Stimulated activated CD8-positive, alpha-beta memory T cell treated with anti-CD3 and anti-CD28 coated beads, Interleukin-15, amount 100 ng/mL, for 4 hours (primary cell): Measurements from ENCODE around the gene MORN1.

Source experiments
- DNase-seq, 2 donors: peaks; one replicate each; pipeline ENCODE4 v3.0.0-alpha.2; 2020; ENCODE audit warnings: low read depth in 2 of 2

MORN1 gene

DNA sequence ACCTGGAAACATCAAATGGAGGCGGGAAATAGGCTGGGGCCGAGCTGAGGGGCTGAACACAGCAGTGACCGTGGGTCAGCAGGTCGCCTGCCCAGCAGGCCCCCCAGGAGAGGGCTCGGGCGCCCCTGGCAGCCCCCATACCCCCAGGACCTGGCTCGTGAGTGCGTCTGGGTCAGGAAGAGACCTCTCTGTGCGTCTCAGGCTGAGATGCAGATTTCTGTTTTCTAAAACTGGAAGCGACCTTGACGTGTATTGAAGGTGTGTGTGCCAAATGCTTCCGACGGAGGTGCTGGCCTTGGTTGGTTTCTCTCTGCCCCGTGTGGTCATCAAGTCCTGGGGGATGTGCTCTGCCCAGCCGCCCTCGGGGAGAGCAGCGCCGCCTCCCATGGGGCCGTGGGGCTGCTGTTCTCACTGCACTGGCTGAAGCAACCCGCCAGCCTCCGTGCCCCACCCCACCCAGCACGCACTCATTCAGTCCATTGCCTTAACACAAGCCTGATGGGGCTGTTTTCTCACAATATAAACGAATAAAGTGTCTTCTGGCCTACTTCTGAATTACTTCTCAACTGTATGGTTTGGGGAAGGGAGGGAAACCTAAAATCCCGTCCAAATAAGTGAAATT lies 13.6 kb upstream of the MORN1 start:
- DNase-seq = no peak

DNA sequence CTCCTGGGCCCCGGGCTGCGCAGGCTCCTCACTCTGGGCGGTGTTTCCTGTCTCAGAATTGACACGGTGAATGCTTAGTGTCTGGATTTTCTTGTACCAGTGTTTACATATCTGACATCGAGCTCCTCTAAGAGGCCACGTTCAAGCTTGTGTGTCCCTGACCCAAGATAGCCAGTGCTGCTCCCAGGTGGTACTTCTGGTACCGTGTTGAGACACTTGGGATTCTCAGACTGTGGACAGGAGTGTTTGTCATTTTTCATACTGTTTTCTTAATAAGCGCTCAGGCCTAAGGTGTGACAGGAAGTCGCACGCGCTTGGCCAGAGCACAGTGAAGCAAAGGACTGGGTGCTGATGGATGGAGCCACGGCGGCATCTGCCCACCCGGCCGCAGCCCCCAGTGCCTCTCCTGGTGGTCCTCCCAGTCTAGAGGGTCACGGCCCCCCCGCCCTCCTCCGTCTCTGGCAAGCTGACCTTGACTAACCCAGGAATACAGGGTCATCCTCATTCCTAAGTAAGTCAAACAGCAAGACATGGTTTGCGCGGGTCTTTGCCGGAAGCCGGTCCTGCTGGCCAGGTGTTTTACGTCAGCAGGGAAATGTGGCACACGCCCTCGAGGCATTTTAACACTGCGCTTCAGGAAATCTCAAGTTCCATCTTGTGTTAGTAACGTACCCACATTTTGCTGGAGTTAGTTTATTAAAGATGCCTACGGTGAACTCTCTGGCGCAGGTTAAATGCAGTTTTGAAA lies 13.0 kb upstream of the MORN1 start:
- no peak for DNase-seq

DNA sequence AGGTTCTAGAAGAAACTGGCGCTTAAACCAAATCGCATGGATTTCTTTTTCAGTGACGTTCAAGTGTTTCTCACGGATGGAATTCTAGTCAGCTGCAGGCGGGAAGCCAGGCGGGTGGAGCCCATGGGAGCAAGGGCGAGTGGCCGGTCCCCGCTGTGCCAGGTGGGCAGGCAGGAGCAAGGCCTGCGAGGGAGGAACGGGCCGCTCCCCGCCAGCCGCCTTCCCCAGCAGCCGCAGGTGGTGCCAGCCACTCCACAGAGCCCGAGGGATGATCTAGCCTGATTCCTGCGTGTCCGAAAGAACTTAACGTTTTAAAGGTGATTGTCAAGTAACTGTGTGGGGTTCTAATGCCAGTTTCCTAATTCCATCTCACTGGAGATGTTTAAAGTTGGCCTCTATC lies 11.9 kb upstream of the MORN1 start:
- DNase-seq = no peak

DNA sequence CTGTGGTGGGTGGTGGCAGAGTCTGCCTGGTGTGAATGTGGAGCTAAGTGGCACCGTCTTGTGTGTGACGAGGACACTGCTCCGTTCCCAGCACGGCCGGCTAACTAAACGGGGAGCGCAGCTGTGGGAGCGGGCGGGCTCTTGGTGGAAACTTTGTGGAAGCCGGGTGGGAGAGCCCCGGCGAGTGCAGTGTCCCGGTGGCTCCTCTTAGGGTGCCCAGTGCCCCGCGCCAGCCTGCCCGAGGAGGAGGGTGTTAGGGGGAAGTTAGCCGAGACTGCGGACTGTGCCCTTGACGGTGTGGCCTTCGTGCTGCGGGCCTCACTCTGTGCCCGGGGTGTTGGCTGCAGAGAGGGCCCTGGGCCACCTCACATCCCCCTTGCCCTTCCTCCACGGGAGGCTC lies 11.1 kb upstream of the MORN1 start:
- no peak for DNase-seq

- no peak for DNase-seq
These were observed 9.7 kb upstream of the MORN1 start for GRCh38 chr1:2400950-2401649.

DNA sequence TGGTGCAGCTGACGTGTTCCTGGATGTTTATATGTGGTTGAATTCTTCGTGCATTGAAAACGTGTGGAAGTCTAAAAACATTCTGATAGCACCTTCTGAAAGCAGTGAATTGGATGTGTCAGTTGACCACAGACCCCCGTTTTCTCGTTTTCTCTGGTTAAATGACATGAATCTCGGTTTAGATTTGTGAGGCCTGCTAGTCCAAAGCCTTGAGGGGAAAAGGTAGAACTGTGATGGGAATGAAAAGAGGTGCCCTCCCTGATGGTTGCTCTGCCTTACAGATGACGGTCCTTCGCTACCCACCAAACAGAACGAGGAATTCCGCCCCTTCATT lies 9.2 kb upstream of the MORN1 start:
- DNase-seq = no peak

DNA sequence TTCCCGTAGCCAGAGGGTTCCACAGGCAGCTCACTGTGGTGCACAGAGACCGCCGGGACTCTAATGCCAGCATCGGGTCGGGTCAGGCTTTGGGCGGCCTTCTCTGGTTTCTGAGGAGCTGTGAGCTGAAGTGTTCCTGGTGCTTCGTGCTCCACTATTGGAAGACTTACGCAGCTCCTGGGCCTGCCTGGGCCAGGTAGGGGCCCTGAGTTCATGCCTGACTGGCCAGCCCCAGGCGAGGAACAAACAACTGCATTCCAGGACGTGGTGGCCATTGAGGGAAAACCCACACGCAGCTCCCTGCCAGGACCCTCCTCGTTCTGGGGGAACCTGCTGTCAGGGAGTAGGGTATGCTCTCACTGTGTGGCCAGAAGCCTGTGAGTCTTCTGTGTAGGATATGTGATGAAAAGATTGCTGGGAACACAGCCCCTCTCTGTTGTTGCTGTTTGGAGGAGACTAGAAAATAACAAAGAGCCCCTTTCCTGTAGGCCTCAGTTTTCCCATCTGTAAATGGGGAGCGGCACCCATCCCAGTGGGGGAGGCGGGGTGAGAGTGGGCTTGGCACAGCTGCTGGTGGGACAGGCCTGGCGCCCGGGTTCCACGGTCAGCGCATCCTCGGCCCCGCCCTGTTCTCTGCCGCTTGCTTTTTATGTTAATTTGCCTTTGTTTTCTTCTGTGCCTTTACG lies 8.7 kb upstream of the MORN1 start:
- no peak for DNase-seq

GRCh38 chr1:2398871-2399270 lies 7.5 kb upstream of the MORN1 start:
- no peak for DNase-seq

DNA sequence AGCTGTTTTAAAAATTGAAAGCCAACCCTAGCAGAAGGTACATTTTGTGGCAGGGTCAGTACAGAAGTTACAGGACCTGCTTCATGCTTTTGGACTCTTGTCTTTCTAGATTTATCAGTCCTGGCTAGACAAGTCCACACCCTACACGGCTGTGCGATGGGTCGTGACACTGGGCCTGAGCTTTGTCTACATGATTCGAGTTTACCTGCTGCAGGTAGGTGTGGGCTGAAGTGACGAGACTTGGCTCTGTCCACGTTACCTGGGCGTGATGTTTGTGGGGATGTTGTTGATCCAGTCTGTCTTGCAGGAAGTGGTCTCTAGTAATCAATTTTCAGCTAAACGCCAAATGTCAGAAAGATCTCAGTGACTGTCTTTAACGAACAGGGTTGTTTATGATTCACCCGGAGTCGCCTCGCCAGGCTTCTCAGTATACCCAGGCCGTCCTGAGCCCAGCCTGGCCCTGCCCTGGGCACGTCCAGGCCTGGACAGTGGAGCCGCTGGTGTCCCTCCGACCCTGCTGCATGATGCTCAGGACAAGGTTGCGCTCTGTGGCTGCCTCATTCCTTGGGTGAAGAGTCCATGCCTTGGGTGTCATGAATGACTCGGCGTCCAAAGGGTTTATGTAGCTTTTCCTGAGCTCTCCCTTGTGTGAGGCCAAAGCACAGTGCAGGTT lies 5.8 kb upstream of the MORN1 start:
- no peak for DNase-seq

DNA sequence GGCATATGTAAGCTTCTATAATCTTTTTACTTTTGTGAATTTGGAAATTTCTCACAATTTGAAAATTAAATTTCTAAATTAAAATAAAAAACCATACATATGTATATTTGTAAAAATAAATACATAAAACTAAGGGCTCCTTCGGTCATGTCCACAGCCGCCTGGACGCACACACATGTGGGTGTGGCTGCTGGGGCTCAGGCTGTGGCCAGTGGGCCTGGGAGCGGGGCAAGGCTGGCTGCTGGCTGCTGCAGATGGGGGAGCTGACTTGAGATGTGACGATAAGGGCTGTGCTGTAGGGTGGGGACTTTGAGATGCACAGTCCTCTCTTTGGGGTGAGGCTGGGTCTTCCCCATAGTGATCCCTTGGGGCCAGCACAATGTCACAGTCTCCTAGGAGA lies 5.1 kb upstream of the MORN1 start:
- no peak for DNase-seq

GRCh38 chr1:2396059-2396458 lies 4.7 kb upstream of the MORN1 start:
- DNase-seq = no peak

- no peak for DNase-seq
These were observed 3.9 kb upstream of the MORN1 start for GRCh38 chr1:2395245-2395644.

DNA sequence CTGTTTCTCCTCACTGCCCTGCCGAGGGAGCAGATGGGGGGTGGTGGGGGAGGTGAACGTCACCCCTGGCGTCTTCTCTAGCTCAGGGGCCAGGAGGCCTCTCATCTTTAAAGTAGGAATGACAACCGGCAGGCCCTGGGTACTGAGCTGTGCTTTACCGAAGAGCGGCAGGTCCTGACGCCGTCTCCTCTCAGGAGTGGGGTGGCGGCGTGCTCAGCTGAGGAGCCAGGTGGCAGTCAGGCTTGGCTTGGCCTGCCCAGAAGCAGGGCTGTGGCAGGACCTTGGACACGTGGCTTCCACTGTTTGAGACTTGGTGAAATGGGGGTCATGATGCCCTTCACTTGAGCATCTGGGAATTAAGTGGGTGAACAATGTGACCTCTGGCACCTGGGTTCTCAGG lies 3.4 kb upstream of the MORN1 start:
- no peak for DNase-seq

DNA sequence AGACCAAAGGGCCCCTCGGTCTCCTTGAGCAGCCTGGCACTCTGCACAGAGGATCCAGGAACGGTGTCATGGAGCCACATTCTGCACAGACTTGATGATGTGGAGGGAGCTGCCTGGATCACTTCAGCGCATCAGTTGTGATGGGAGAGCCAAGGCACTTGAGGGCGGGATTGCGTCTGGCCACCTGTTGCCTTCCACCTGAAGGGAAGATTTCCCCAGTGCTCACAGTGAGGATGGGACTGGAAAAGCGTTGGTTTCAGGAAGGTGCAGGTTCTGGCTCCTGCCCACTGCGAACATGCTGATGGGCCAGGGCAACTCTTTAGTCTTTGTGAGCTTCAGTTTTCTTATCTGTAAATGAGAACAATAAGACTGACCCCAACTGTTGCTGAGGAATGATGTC lies 2.9 kb upstream of the MORN1 start:
- no peak for DNase-seq

GRCh38 chr1:2393471-2393877 lies 2.1 kb upstream of the MORN1 start:
- no peak for DNase-seq

DNA sequence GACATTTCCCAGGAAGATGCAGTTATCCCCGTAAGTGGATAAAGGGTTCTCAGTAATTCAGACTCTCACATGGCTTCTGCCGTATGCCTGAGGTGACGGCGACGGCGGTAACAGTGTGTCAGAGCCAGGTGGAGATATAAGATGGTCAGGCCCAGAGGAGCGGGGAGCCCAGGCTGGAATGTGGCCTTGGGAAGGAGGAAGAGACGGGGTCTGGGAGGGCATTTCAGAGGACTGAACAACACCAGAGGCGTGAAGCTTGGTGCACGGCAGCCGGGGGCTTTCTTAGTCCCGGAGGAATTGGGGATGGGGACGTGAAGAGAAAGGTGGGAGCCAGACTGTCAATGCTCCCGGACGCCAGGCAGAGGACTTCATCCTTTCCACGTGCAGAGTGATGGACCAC lies 1.3 kb upstream of the MORN1 start:
- no peak for DNase-seq

DNA sequence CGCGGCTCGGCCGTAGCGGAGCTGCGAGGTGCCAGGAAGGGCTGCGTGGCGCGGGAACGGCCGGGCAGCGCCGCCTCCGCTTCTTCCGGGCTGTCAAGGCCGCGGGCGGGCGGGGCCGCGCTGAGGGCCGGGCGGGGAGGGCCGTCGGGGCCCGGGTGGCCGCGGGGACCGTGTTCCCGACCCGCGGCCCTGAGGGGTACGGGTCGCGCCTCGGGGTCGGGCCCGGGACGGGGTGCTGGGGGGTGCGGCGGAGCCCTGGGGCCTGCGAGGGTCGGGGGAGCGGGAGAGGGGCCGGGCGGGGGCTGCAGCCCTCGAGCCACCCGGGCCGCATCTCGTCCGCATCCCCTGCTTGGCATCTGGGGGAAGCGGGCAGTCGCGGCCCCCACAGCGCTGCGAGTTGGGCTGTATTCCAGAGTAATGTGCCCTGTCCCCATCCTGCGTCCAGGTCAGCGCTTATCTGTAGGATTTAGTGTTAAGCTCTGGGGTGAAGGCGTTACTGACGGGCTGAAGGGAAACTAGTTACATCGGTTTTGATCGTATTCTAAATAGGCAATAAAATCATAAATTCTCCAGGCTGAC lies 666 bp upstream of the MORN1 start:
- DNase-seq = no peak

DNA sequence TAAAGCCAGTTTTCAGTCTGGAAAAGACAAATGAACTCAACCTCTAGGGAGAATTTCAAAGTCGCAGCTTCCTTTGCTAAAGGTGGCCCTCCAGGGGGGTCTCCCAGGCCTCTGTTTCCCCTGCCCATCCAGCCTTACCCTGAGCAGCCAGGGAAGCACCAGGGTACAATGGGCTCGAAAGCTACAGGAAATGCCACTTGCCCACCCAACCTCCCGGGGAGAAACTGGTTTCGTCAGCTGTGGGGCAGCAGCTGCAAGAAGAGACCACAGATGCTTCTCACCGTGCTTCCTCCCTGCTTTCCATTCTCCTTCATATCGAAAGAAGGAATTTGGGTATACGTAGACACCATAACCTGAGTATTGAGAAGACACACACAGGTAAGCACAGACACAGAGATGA lies 1.7 kb downstream of the MORN1 start:
- no peak for DNase-seq

GRCh38 chr1:2388004-2388913 lies 3.1 kb downstream of the MORN1 start:
- no peak for DNase-seq
